Activated naive CD8-positive, alpha-beta T cell treated with anti-CD3 and anti-CD28 coated beads, Interleukin-2, amount 50 U/mL, for 16 hours (primary cell): Measurements from ENCODE around the gene DMWD.
"Not testable (repeated sequence)": the region's sequence is repeated elsewhere in the genome, so short reads cannot be mapped to it uniquely, and the experiment has no call there.

Source experiments
- DNase-seq: peaks from one replicate; pipeline ENCODE4 v3.0.0-alpha.2; 2020; ENCODE audit warnings: low read depth, low spot score

The DMWD gene

GRCh38 chr19:45751483-45751882 is 41.2 kb downstream of the DMWD start:
- DNase-seq: not testable (repeated sequence)

- DNase-seq: no peak
These were observed 45.1 kb downstream of the DMWD start for GRCh38 chr19:45747513-45747912.

GRCh38 chr19:45746866-45747265 is 45.8 kb downstream of the DMWD start:
- no peak for DNase-seq

GRCh38 chr19:45745606-45746005 is 47.0 kb downstream of the DMWD start:
- no peak for DNase-seq

GRCh38 chr19:45742969-45743368 is 49.7 kb downstream of the DMWD start:
- no peak for DNase-seq

GRCh38 chr19:45739498-45740439 is 52.9 kb downstream of the DMWD start:
- no peak for DNase-seq

GRCh38 chr19:45733160-45733810 is 59.4 kb downstream of the DMWD start, which contains the start of gene MEIOSIN:
TSS of gene MEIOSIN (plus strand) at chr19:45733439. CDS start at chr19:45735377, 1,938 bp downstream.
- no peak for DNase-seq
